Activated CD8-positive, alpha-beta T cell treated with anti-CD3 and anti-CD28 coated beads for 36 hours (primary cell): Measurements from ENCODE around the gene SLC12A2. TPM values are rescaled to one million over a fixed set of nuclear protein-coding genes. Genes with fewer than 3 reads are reported as not detected.

ENCODE experiments used
- ATAC-seq: fragments of 200-7000 bp; cut with Tn5 transposase; one replicate; pipeline ENCODE4 v1.10.0; 2021; ENCODE audit warnings: mild to moderate bottlenecking, moderate library complexity
- CTCF ChIA-PET: fragments of 350-600 bp; sonication (Branson Sonifier 250); formaldehyde crosslinking; loops from one replicate; lab custom pipeline; 2021; ENCODE audit warnings: antibody characterized with exemption; lab: Charles Lee
- POLR2A ChIA-PET: fragments of 350-600 bp; sonication (Branson Sonifier 250); formaldehyde crosslinking; loops from one replicate; lab custom pipeline; 2021; ENCODE audit warnings: antibody characterized with exemption; lab: Charles Lee
- DNase-seq: peaks from one replicate; pipeline ENCODE4 v3.0.0-alpha.2; 2020
- H3K27ac Mint-ChIP-seq: one replicate; pipeline ENCODE4 v1.8.0; 2021; ENCODE audit warnings: mild to moderate bottlenecking, mixed read lengths
- H3K27me3 Mint-ChIP-seq: one replicate; pipeline ENCODE4 v1.8.0; 2021; ENCODE audit warnings: mixed read lengths
- H3K36me3 Mint-ChIP-seq: one replicate; pipeline ENCODE4 v1.8.0; 2021; ENCODE audit warnings: low read depth, mixed read lengths
- H3K4me1 Mint-ChIP-seq: one replicate; pipeline ENCODE4 v1.8.0; 2021; ENCODE audit warnings: low read depth, mixed read lengths
- H3K4me3 Mint-ChIP-seq: one replicate; pipeline ENCODE4 v1.8.0; 2021; ENCODE audit warnings: mild to moderate bottlenecking, moderate library complexity, mixed read lengths
- H3K9me3 Mint-ChIP-seq: one replicate; pipeline ENCODE4 v1.8.0; 2021; ENCODE audit warnings: mixed read lengths
- CTCF ChIP-seq: fragments of 200-600 bp; IDR thresholded peaks from one replicate; pipeline ENCODE4 v1.8.0; 2022; ENCODE audit warnings: antibody characterized with exemption, mild to moderate bottlenecking
- intact Hi-C: fragments of 100-400 bp; cut with micrococcal nuclease; formaldehyde crosslinking; loops from one replicate; pipeline ENCODE4 v1.10.0; 2022
- total RNA-seq, 2 experiments: library from RNA; stranded (reverse); gene quantifications; one replicate each; pipeline ENCODE4 v1.2.3, GENCODE V29; 2021

Gene SLC12A2
- total RNA-seq, 2 experiments from 2014 or later, result 11.9 to 12.4 TPM

- CTCF ChIA-PET, result interaction anchor here (1.1 to 1.3 kb wide), 2 partner anchors 176 to 192 kb away, joined by 3 read pairs; no protein-coding TSS in a partner anchor
- intact Hi-C loops, result loop anchor here (5.0 kb wide), 1 partner anchor 118 kb away; no protein-coding TSS in a partner anchor
- TF ChIP-seq CTCF, result no peak
- peak overlapping the region; percentile 83 for H3K27ac Mint-ChIP-seq
- POLR2A ChIA-PET, result no interaction called here
- peaks cover 49% of the 10 kb centered on the region for H3K4me1 Mint-ChIP-seq
- peak overlapping the region; percentile 94 for H3K4me3 Mint-ChIP-seq
- no peaks in the 10 kb centered on the region for H3K27me3 Mint-ChIP-seq
- peak; percentile 35 for ATAC-seq
- H3K36me3 Mint-ChIP-seq, result peaks cover 25% of the 10 kb centered on the region
- peak; percentile 75 for DNase-seq
- no peaks in the 10 kb centered on the region for H3K9me3 Mint-ChIP-seq
Observed at GRCh38 chr5:128084228-128085167, 932 bp downstream of the SLC12A2 start.

GRCh38 chr5:128085413-128085812 is 1.8 kb downstream of the SLC12A2 start:
- Mint-ChIP-seq H3K9me3 (no peaks in the 10 kb centered on the region), H3K4me3 (peak overlapping the region; percentile 94), H3K27ac (no peak overlapping the region), H3K27me3 (no peaks in the 10 kb centered on the region), H3K4me1 (peaks cover 49% of the 10 kb centered on the region), H3K36me3 (peaks cover 26% of the 10 kb centered on the region)
- no peak for DNase-seq
- POLR2A ChIA-PET, result interaction anchor here (0.6 kb wide), 1 partner anchor 1010 kb away, joined by 4 read pairs; no protein-coding TSS in a partner anchor
- intact Hi-C loops, result loop anchor here (5.0 kb wide), 1 partner anchor 117 kb away; no protein-coding TSS in a partner anchor
- CTCF ChIA-PET, result interaction anchor here (0.6 to 1.5 kb wide), 3 partner anchors 9 to 116 kb away, joined by 3 to 4 read pairs (median 3); no protein-coding TSS in a partner anchor
- ATAC-seq, result no peak
- TF ChIP-seq CTCF, result no peak

GRCh38 chr5:128091579-128091978 is 8.0 kb downstream of the SLC12A2 start:
- POLR2A ChIA-PET, result no interaction called here
- CTCF ChIA-PET, result no interaction called here
- H3K4me1 Mint-ChIP-seq, result peaks cover 41% of the 10 kb centered on the region
- intact Hi-C loops, result no loop called here
- no peak overlapping the region for H3K4me3 Mint-ChIP-seq
- H3K36me3 Mint-ChIP-seq, result peaks cover 40% of the 10 kb centered on the region
- ATAC-seq (no peak), DNase-seq (no peak)
- peaks cover 4% of the 10 kb centered on the region for H3K9me3 Mint-ChIP-seq
- no peak overlapping the region for H3K27ac Mint-ChIP-seq
- no peaks in the 10 kb centered on the region for H3K27me3 Mint-ChIP-seq
- TF ChIP-seq CTCF, result no peak

- no peak for ATAC-seq
- CTCF ChIA-PET, result interaction anchor here (0.5 kb wide), 1 partner anchor 37 kb away, joined by 4 read pairs; no protein-coding TSS in a partner anchor
- no peak overlapping the region for H3K27ac Mint-ChIP-seq
Observed at GRCh38 chr5:128092144-128092543, 8.6 kb downstream of the SLC12A2 start.

More at GRCh38 chr5:128092144-128092543, 8.6 kb downstream of the SLC12A2 start:
- TF ChIP-seq CTCF, result no peak
- DNase-seq, result no peak
- H3K4me3 Mint-ChIP-seq, result no peak overlapping the region
- intact Hi-C loops, result no loop called here
- peaks cover 7% of the 10 kb centered on the region for H3K9me3 Mint-ChIP-seq
- POLR2A ChIA-PET, result interaction anchor here (1.2 kb wide), 1 partner anchor 10 kb away, joined by 3 read pairs; no protein-coding TSS in a partner anchor
- H3K4me1 Mint-ChIP-seq, result peaks cover 37% of the 10 kb centered on the region
- H3K27me3 Mint-ChIP-seq, result no peaks in the 10 kb centered on the region
- H3K36me3 Mint-ChIP-seq, result peaks cover 43% of the 10 kb centered on the region
